Peyer's patch (tissue), 4 donors: ENCODE measurements around the gene GNPTG.

Experiments used
- CTCF ChIP-seq, 6 experiments: fragments of 450-650 bp in 4 of 6; fragments of 200-600 bp in 2 of 6; sonication (generic) in 1 of 6; IDR thresholded peaks; one replicate each; pipeline ENCODE4 v1.5.1; 2017 to 2019; ENCODE audit warnings: antibody characterized with exemption in 6 of 6, mild to moderate bottlenecking in 3 of 6, moderate library complexity in 1 of 6
- POLR2A ChIP-seq, 2 donors: fragments of 450-650 bp; IDR thresholded peaks; one replicate each; pipeline ENCODE4 v1.5.1; 2017; ENCODE audit warnings: antibody characterized with exemption in 2 of 2, mild to moderate bottlenecking in 2 of 2, moderate library complexity in 2 of 2

DNA sequence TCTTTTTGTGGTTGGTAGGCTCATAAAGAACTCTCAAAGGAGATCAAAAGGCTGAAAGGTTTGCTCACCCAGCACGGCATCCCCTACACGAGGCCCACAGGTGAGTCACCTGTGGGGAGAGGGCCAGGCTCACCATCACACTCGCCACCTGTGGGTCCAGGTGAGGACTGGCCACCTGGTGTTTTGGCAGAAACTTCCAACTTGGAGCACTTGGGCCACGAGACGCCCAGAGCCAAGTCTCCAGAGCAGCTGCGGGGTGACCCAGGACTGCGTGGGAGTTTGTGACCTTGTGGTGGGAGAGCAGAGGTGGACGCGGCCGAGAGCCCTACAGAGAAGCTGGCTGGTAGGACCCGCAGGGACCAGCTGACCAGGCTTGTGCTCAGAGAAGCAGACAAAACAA, 11.1 kb downstream of the GNPTG start:
- TF ChIP-seq CTCF (IDR thresholded peaks at IDR 0.05): no peak
- no peak for TF ChIP-seq POLR2A (IDR thresholded peaks at IDR 0.05)
